Stimulated activated CD8-positive, alpha-beta memory T cell treated with anti-CD3 and anti-CD28 coated beads, Interleukin-7, amount 100 ng/mL, for 24 hours (primary cell): ENCODE data around the gene IL36A.

Experiments used
- DNase-seq: peaks from one replicate; pipeline ENCODE4 v3.0.0-alpha.2; 2020; ENCODE audit warnings: low read depth

The IL36A gene

DNA sequence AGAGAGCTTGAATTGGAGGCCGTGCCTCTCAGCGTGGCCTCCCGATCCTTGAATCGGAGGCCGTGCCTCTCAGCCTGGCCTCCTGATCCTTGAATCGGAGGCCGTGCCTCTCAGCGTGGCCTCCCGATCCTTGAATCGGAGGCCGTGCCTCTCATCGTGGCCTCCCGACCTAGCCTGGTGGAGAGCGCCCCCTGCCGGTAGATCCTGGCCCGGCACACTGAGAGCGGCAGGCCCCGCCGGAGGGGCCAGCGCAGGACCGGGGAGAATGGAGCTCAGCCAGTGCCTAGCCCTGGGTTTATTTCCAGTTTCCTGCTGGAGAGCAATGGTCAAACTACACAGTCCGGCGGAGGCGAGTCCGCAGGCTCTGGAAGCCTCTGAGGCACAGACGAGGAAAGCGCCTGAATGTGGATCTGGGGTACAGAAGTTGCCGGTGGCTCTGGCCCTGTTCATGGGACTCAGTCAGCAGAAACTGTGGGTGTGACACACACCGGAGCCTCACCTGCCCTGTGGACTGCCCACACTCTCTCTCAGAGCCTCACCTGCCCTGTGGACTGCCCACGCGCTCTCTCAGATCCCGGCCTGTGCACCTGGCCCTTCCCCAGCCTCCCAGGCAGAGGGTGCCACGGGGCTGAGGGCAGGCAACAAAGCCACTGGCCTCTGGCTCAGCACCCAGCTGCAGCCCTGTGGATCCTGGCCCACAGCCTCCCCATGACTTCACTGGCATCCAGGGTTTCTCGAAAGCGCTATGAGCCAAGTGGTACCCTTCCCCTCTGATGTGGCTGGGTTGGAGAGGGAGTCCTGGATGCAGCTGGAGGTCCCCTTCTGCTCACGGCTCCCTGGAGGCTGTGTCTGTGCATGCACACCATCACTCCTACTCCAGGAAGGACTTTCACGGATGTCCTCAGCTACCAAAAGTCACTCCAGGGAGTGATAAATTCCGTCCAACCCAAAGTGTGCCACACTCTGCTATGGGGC lies 45.9 kb downstream of the IL36A start:
- DNase-seq: no peak

DNA sequence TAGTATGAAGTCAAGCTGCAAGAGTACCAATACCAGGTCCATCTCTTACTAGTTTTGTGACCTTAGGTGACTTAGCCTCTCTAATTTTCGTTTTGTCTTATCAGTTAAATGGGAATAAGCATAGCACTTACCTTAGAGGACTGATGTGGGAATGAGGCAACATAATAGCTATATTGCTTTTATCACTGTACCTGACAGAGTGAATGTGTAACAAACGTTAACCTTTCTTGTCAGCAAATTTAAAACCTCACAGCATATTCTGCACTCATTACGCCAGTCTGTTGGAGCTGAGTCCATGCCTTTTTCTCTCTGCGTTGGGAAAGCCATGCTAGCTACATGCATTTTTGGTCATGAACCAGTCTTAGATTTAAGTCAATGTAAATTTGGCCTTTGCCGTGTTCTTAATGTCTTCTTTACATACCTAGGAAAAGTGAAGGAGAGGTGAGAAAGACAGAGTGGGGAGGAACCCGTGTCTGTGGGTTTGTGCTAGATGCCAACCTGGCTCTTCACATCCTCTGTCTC lies 47.2 kb downstream of the IL36A start, which contains the start of gene IL36B:
Gene IL36B, minus strand, starts transcription at position 472 of the 522 bp plus-strand sequence.
- no peak for DNase-seq

DNA sequence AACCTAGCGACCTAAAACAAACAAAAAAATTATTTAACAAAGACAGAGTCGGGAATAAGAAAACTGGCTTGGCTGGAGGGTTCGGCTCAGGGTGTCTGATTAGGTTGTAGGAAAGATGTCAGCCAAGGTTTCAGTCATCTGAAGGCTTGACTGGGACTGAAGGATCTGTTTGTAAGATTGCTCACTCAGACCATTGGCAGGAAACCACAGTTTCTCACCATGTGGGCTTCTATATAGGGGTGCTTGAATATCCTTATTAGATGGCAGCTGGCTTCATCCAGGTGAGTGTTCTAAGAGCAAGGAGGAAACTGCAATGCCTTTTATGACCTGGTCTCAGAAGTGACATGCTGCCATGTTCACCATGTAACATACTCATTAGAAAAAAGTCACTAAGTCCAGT lies 48.4 kb downstream of the IL36A start:
- DNase-seq: no peak

DNA sequence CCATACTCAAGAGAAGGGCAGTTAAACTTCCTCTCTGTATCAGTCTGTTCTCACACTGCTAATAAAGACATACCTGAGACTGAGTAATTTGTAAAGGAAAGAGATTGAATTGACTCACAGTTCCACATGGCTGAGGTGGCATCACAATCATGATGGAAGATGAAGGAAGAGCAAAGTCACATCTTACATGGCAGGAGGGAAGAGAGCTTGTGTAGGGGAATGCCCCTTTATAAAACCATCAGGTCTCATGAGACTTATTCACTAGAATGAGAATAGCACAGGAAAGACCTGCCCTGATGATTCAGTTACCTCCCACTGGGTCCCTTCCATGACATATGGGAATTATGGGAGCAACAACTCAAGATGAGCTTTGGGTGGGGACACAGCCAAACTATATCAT lies 48.8 kb downstream of the IL36A start:
- no peak for DNase-seq

DNA sequence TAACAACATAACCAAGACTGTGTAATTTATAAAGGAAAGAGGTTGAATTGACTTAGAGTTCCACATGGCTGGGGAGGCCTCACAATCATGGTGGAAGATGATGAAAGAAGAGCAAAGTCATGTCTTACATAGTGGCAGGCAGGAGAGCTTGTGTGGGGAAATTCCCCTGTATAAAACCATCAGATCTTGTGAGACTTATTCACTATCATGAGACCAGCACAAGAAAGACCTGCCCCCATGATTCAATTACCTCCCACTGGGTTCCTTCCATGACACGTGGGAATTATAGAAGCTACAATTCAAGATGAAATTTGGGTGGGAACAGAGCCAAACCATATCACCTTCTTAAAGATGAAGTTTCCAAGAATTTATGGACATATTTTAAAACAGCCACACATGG lies 51.3 kb downstream of the IL36A start:
- no peak for DNase-seq

DNA sequence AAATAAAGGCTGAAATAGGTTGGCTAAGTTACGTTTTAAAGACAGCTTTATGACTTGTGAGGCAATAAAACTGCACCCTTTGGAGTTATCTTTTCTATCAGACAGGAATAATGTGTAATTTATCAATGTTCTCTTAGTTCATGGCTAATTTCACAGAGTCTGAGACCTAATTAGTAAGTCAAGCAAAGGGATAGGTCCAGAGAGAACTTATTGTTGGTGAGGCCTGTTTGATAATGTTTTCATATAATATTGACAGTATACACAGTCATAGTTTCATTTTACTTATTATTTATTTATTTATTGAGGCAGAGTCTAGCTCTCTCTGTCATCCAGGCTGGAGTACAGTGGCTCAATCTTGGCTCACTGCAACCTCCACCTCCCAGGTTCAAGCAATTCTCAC lies 51.9 kb downstream of the IL36A start:
- no peak for DNase-seq
